K562 (cell line): ENCODE results near the gene ZNF718.

Experiments used
- BACH1 ChIP-seq: fragments of 200-800 bp; sonication (Bioruptor generic); IDR thresholded peaks from 2 replicates; pipeline ENCODE4 v1.6.1; 2016; ENCODE audit warnings: missing genetic modification characterization, missing compliant biosample characterization
- ESRRA ChIP-seq: fragments of 450-650 bp; IDR thresholded peaks from 2 replicates; pipeline ENCODE4 v1.6.1; 2014; ENCODE audit warnings: low read depth, mild to moderate bottlenecking, moderate library complexity, borderline replicate concordance
- HNRNPL ChIP-seq: fragments of 200-400 bp; formaldehyde crosslinking; IDR thresholded peaks from 2 replicates; pipeline ENCODE4 v1.6.1; 2017; ENCODE audit warnings: low read depth, mild to moderate bottlenecking, low read length
- SIN3A ChIP-seq, 2 experiments: fragments of 150-350 bp in 1 of 2; IDR thresholded peaks; 2 replicates each; pipeline ENCODE4 v1.6.1; 2011 to 2016; ENCODE audit warnings: borderline replicate concordance in 2 of 2, low read depth in 2 of 2, low read length in 2 of 2, mild to moderate bottlenecking in 2 of 2, moderate library complexity in 2 of 2; ENCODE audit not compliant: control insufficient read depth in 1 of 2
- SRSF3 ChIP-seq: fragments of 200-400 bp; formaldehyde crosslinking; IDR thresholded peaks from 2 replicates; pipeline ENCODE4 v1.6.1; 2016; ENCODE audit warnings: mild to moderate bottlenecking, low read length, moderate library complexity; ENCODE audit not compliant: insufficient read depth
- TAF15 ChIP-seq: fragments of 200-400 bp; formaldehyde crosslinking; IDR thresholded peaks from 2 replicates; pipeline ENCODE4 v1.6.1; 2017; ENCODE audit warnings: mild to moderate bottlenecking, low read depth, low read length, moderate library complexity
- ZBTB7A ChIP-seq: IDR thresholded peaks from 2 replicates; pipeline ENCODE4 v1.6.1; 2011; ENCODE audit warnings: low read depth, mild to moderate bottlenecking, low read length, moderate library complexity, borderline replicate concordance; ENCODE audit not compliant: control insufficient read depth
- ZNF121 ChIP-seq: sonication (generic); formaldehyde crosslinking; conservative IDR thresholded peaks from 2 replicates; pipeline ENCODE4 v1.8.0; 2022; ENCODE audit warnings: missing genetic modification reagents
- ZNF175 ChIP-seq: fragments of 200-800 bp; sonication (Bioruptor generic); IDR thresholded peaks from 2 replicates; pipeline ENCODE4 v1.6.1; 2016; ENCODE audit warnings: low read depth, mild to moderate bottlenecking, missing genetic modification characterization, missing compliant biosample characterization
- ZNF217 ChIP-seq: sonication (generic); formaldehyde crosslinking; IDR thresholded peaks from 2 replicates; pipeline ENCODE4 v1.8.0; 2022; ENCODE audit warnings: mild to moderate bottlenecking, missing genetic modification reagents
- ZNF695 ChIP-seq: fragments of 450-650 bp; formaldehyde crosslinking; IDR thresholded peaks from 2 replicates; pipeline ENCODE4 v1.4.0; 2020; ENCODE audit warnings: mild to moderate bottlenecking, moderate library complexity
- TF ChIP-seq, protein P1 (sequence below): fragments of 250-450 bp; sonication (Bioruptor Pico); IDR thresholded peaks from 2 replicates; pipeline ENCODE4 v1.5.1; 2021; ENCODE audit warnings: mild to moderate bottlenecking
- TF ChIP-seq, protein P2 (sequence below), 3 experiments: IDR thresholded peaks in 2 of 3; conservative IDR thresholded peaks in 1 of 3; 2 replicates each; pipeline ENCODE4 v1.5.1; 2011 to 2012; ENCODE audit warnings: low read length in 3 of 3, mild to moderate bottlenecking in 3 of 3, control low read depth in 2 of 3, improper control_type of control experiment in 1 of 3, inconsistent platforms in 1 of 3, low read depth in 1 of 3, mixed read lengths in 1 of 3, moderate library complexity in 1 of 3; ENCODE audit not compliant: insufficient read depth in 2 of 3

DNA sequence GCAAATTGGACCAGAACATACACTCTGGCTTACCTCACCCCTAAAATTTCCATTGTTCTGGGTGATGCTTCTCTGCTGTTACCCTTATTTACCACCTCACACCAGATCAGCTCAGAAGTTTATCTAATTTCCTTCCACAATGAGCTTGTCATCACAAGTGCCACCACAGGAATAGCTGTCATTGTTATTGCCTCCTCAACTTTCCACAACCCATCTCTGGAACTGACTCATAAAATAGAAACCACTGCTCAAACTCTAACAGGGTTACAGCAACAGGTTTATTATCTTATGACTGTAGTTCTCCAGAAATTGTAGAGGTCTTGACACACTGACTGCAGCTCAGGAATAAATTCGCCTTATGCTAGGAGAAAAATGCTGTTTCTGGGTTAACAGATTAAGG, 52.7 kb downstream of the ZNF718 start:
- TF ChIP-seq SIN3A (IDR thresholded peaks at IDR 0.05; ENCODE audit: borderline replicate concordance in 2 of 2, control insufficient read depth in 1 of 2, low read depth in 2 of 2, low read length in 2 of 2) = no peak
- TF ChIP-seq ZNF175 (CRISPR knock-in tag) = no peak
- no peak for TF ChIP-seq ZBTB7A
- TF ChIP-seq, protein P1, sequence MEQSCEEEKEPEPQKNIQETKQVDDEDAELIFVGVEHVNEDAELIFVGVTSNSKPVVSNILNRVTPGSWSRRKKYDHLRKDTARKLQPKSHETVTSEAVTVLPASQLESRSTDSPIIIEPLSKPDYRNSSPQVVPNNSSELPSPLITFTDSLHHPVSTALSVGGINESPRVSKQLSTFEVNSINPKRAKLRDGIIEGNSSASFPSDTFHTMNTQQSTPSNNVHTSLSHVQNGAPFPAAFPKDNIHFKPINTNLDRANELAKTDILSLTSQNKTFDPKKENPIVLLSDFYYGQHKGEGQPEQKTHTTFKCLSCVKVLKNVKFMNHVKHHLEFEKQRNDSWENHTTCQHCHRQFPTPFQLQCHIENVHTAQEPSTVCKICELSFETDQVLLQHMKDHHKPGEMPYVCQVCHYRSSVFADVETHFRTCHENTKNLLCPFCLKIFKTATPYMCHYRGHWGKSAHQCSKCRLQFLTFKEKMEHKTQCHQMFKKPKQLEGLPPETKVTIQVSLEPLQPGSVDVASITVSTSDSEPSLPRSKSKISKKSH (CRISPR knock-in tag) = no peak
- TF ChIP-seq, protein P2, sequence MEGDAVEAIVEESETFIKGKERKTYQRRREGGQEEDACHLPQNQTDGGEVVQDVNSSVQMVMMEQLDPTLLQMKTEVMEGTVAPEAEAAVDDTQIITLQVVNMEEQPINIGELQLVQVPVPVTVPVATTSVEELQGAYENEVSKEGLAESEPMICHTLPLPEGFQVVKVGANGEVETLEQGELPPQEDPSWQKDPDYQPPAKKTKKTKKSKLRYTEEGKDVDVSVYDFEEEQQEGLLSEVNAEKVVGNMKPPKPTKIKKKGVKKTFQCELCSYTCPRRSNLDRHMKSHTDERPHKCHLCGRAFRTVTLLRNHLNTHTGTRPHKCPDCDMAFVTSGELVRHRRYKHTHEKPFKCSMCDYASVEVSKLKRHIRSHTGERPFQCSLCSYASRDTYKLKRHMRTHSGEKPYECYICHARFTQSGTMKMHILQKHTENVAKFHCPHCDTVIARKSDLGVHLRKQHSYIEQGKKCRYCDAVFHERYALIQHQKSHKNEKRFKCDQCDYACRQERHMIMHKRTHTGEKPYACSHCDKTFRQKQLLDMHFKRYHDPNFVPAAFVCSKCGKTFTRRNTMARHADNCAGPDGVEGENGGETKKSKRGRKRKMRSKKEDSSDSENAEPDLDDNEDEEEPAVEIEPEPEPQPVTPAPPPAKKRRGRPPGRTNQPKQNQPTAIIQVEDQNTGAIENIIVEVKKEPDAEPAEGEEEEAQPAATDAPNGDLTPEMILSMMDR (IDR thresholded peaks at IDR 0.05 in 2 of 3, conservative IDR thresholded peaks at IDR 0.05 in 1 of 3; ENCODE audit: insufficient read depth in 2 of 3, low read depth in 1 of 3, low read length in 3 of 3) = no peak
- no peak for TF ChIP-seq ZNF121 (CRISPR knock-in tag)
- TF ChIP-seq TAF15 = no peak
- no peak for TF ChIP-seq ZNF217 (CRISPR knock-in tag)
- TF ChIP-seq ESRRA = no peak
- TF ChIP-seq BACH1 (tag) = no peak
- no peak for TF ChIP-seq HNRNPL
- TF ChIP-seq SRSF3 = no peak
- TF ChIP-seq ZNF695 (CRISPR knock-in tag) = no peak
